IMR-90 (cell line): ENCODE measurements around the gene DISC1. TPM values are rescaled to one million over a fixed set of nuclear protein-coding genes. Genes with fewer than 3 reads are reported as not detected.

Experiments
- ATAC-seq: fragments of 200-7000 bp; cut with Tn5 transposase; 2 replicates; pipeline ENCODE4 v1.9.1; 2020; ENCODE audit warnings: low read depth, mild to moderate bottlenecking, moderate library complexity
- BruUV-seq: library from RNA; stranded (reverse); fragments of 400-500 nt; replicated peaks from 2 replicates; lab custom pipeline; 2021; lab: Mats Ljungman, UMichigan
- CTCF ChIA-PET: fragments of 300-600 bp; formaldehyde crosslinking; extraction: SDS; loops from one replicate; lab custom pipeline; 2021; ENCODE audit warnings: antibody characterized with exemption; lab: Yijun Ruan, JAX
- POLR2A ChIA-PET: fragments of 300-600 bp; sonication (Branson Sonifier 250); formaldehyde crosslinking; loops from one replicate; lab custom pipeline; 2022; ENCODE audit warnings: antibody characterized with exemption; ENCODE audit not compliant: unreplicated experiment; lab: Charles Lee
- DNase-seq: peaks from one replicate; pipeline ENCODE4 v3.0.0; 2013
- H2AFZ ChIP-seq: replicated peaks from 2 replicates; pipeline ENCODE3; 2013; ENCODE audit warnings: low read length, mild to moderate bottlenecking; ENCODE audit not compliant: poor library complexity
- H2AK5ac ChIP-seq: 2 replicates; pipeline ENCODE4 v1.6.1; 2013; ENCODE audit warnings: low read depth, low read length, inconsistent platforms
- H2AK9ac ChIP-seq: replicated peaks from 2 replicates; pipeline ENCODE3; 2013; ENCODE audit warnings: mild to moderate bottlenecking, low read depth, low read length, moderate library complexity; ENCODE audit not compliant: poor library complexity
- H2BK120ac ChIP-seq: 2 replicates; pipeline ENCODE4 v1.6.1; 2013; ENCODE audit warnings: low read depth, low read length, inconsistent platforms
- H2BK15ac ChIP-seq: 3 replicates; pipeline ENCODE4 v1.6.1; 2013; ENCODE audit warnings: low read depth, low read length, inconsistent platforms
- H2BK20ac ChIP-seq: 2 replicates; pipeline ENCODE4 v1.6.1; 2013; ENCODE audit warnings: low read depth, mild to moderate bottlenecking, inconsistent platforms, low read length, moderate library complexity
- H2BK5ac ChIP-seq: 2 replicates; pipeline ENCODE4 v1.6.1; 2013; ENCODE audit warnings: mild to moderate bottlenecking, low read depth, low read length, inconsistent platforms; ENCODE audit not compliant: poor library complexity, severe bottlenecking
- H3K14ac ChIP-seq: replicated peaks from 2 replicates; pipeline ENCODE4 v1.6.1; 2013; ENCODE audit warnings: low read depth, low read length, inconsistent platforms
- H3K18ac ChIP-seq: 2 replicates; pipeline ENCODE4 v1.6.1; 2013; ENCODE audit warnings: low read depth, low read length, control low read depth
- H3K23ac ChIP-seq: 2 replicates; pipeline ENCODE4 v1.6.1; 2013; ENCODE audit warnings: low read depth, low read length, inconsistent platforms
- H3K27ac ChIP-seq: 2 replicates; pipeline ENCODE4 v1.5.1; 2013; ENCODE audit warnings: mild to moderate bottlenecking, control low read depth, low read length; ENCODE audit not compliant: insufficient read depth
- H3K27me3 ChIP-seq: 2 replicates; pipeline ENCODE4 v1.6.1; 2013; ENCODE audit warnings: low read length; ENCODE audit not compliant: control insufficient read depth, insufficient read depth
- H3K36me3 ChIP-seq: 2 replicates; pipeline ENCODE4 v1.6.1; 2013; ENCODE audit warnings: low read length, mixed read lengths; ENCODE audit not compliant: control insufficient read depth, insufficient read depth
- H3K4ac ChIP-seq: 2 replicates; pipeline ENCODE4 v1.6.1; 2013; ENCODE audit warnings: low read depth, low read length, inconsistent platforms
- H3K4me1 ChIP-seq: 2 replicates; pipeline ENCODE4 v1.6.1; 2013; ENCODE audit warnings: low read length, mixed read lengths; ENCODE audit not compliant: control insufficient read depth, insufficient read depth
- H3K4me2 ChIP-seq: 2 replicates; pipeline ENCODE4 v1.6.1; 2013; ENCODE audit warnings: low read depth, mild to moderate bottlenecking, control low read depth, low read length, moderate library complexity
- H3K4me3 ChIP-seq: 2 replicates; pipeline ENCODE4 v1.5.1; 2013; ENCODE audit warnings: low read depth, mild to moderate bottlenecking, control low read depth, low read length, moderate library complexity; ENCODE audit not compliant: insufficient read depth
- H3K56ac ChIP-seq: 2 replicates; pipeline ENCODE4 v1.6.1; 2013; ENCODE audit warnings: low read length, inconsistent platforms; ENCODE audit not compliant: insufficient read depth; ENCODE audit errors: extremely low read depth
- H3K79me1 ChIP-seq, 2 experiments: 2 replicates each; pipeline ENCODE4 v1.6.1; 2013; ENCODE audit warnings: low read length in 2 of 2, inconsistent platforms in 1 of 2, low read depth in 1 of 2
- H3K9ac ChIP-seq: 2 replicates; pipeline ENCODE4 v1.6.1; 2013; ENCODE audit warnings: low read depth, low read length, control low read depth
- H3K9me1 ChIP-seq: 2 replicates; pipeline ENCODE4 v1.6.1; 2013; ENCODE audit warnings: low read length, inconsistent platforms; ENCODE audit not compliant: insufficient read depth
- H3K9me3 ChIP-seq: 2 replicates; pipeline ENCODE4 v1.6.1; 2013; ENCODE audit warnings: low read length; ENCODE audit not compliant: control insufficient read depth, insufficient read depth
- H4K20me1 ChIP-seq: 2 replicates; pipeline ENCODE4 v1.6.1; 2013; ENCODE audit warnings: low read length, inconsistent platforms; ENCODE audit not compliant: insufficient read depth
- H4K5ac ChIP-seq: 2 replicates; pipeline ENCODE4 v1.6.1; 2013; ENCODE audit warnings: mild to moderate bottlenecking, low read depth, low read length, control low read depth
- H4K8ac ChIP-seq, 2 experiments: 2 replicates each; pipeline ENCODE4 v1.6.1; 2013; ENCODE audit warnings: low read depth in 2 of 2, low read length in 2 of 2, control low read depth in 1 of 2, inconsistent platforms in 1 of 2
- H4K91ac ChIP-seq: 2 replicates; pipeline ENCODE4 v1.6.1; 2013; ENCODE audit warnings: low read depth, low read length, inconsistent platforms; ENCODE audit not compliant: insufficient read depth
- BHLHE40 ChIP-seq: fragments of 150-350 bp; IDR thresholded peaks from 2 replicates; pipeline ENCODE4 v1.6.1; 2016; ENCODE audit warnings: mild to moderate bottlenecking, low read depth, low read length
- CEBPB ChIP-seq: IDR thresholded peaks from 2 replicates; pipeline ENCODE4 v1.6.1; 2012; ENCODE audit warnings: low read depth, low read length, improper control_type of control experiment
- CHD1 ChIP-seq: IDR thresholded peaks from 2 replicates; pipeline ENCODE4 v1.6.1; 2012; ENCODE audit warnings: low read depth, low read length, improper control_type of control experiment
- MAFK ChIP-seq: IDR thresholded peaks from 2 replicates; pipeline ENCODE4 v1.6.1; 2012; ENCODE audit warnings: low read depth, low read length, improper control_type of control experiment
- MAZ ChIP-seq: IDR thresholded peaks from 2 replicates; pipeline ENCODE4 v1.6.1; 2012; ENCODE audit warnings: low read depth, mild to moderate bottlenecking, low read length, improper control_type of control experiment, moderate library complexity, borderline replicate concordance
- MXI1 ChIP-seq: IDR thresholded peaks from 2 replicates; pipeline ENCODE4 v1.6.1; 2012; ENCODE audit warnings: low read depth, mild to moderate bottlenecking, low read length, moderate library complexity, borderline replicate concordance
- NFE2L2 ChIP-seq: fragments of 150-350 bp; IDR thresholded peaks from 2 replicates; pipeline ENCODE4 v1.6.1; 2016; ENCODE audit warnings: low read depth, mild to moderate bottlenecking, low read length
- POLR2A ChIP-seq: IDR thresholded peaks from 2 replicates; pipeline ENCODE4 v1.6.1; 2012; ENCODE audit warnings: mild to moderate bottlenecking, low read depth, low read length
- RAD21 ChIP-seq: IDR thresholded peaks from 2 replicates; pipeline ENCODE4 v1.6.1; 2012; ENCODE audit warnings: low read length, improper control_type of control experiment
- RCOR1 ChIP-seq: IDR thresholded peaks from 2 replicates; pipeline ENCODE4 v1.6.1; 2012; ENCODE audit warnings: mild to moderate bottlenecking, low read length, improper control_type of control experiment; ENCODE audit not compliant: insufficient replicate concordance
- RFX5 ChIP-seq: IDR thresholded peaks from 2 replicates; pipeline ENCODE4 v1.8.0; 2012; ENCODE audit warnings: low read depth, mild to moderate bottlenecking, low read length, moderate library complexity
- SMC3 ChIP-seq: fragments of 150-350 bp; IDR thresholded peaks from 2 replicates; pipeline ENCODE4 v1.6.1; 2016; ENCODE audit warnings: low read depth, mild to moderate bottlenecking, antibody characterized with exemption, low read length, moderate library complexity
- WGBS, 2 experiments: methylation state at CpG; one replicate each; pipeline versions ENCODE4 v1.1.5 to v1.1.7; 2013; ENCODE audit warnings: missing lambda C conversion rate in 2 of 2; ENCODE audit not compliant: insufficient read length in 1 of 2; ENCODE audit errors: extremely low coverage in 2 of 2; 5-methylcytosine and 5-hydroxymethylcytosine counted together
- dilution Hi-C: fragments of 300-500 bp; cut with HindIII; formaldehyde crosslinking; loops from one replicate; pipeline ENCODE4 v1.14.3; 2018; ENCODE audit warnings: low sequenced_read_pairs; ENCODE audit not compliant: unreplicated experiment
- in situ Hi-C: fragments of 300-500 bp; cut with MboI; formaldehyde crosslinking; loops from 3 replicates; pipeline ENCODE4 v1.14.3; 2019; ENCODE audit warnings: low sequenced_read_pairs, inconsistent platforms, mixed read lengths
- intact Hi-C: fragments of 100-400 bp; cut with micrococcal nuclease; formaldehyde crosslinking; loops from 2 replicates; pipeline ENCODE4 v1.10.0; 2022
- polyA plus RNA-seq, 3 experiments: library from polyadenylated mRNA; depleted of rRNA; stranded (reverse); fragments of >200 nt; gene quantifications; 2 replicates each; pipeline ENCODE4 v1.2.3, GENCODE V29; 2012; ENCODE audit warnings: low replicate concordance in 1 of 3
- total RNA-seq: library from RNA; depleted of rRNA; stranded (reverse); fragments of >200 nt; gene quantifications from 2 replicates; pipeline ENCODE4 v1.2.3, GENCODE V29; 2012
- TF ChIP-seq, protein P1 (sequence below): fragments of 150-350 bp; IDR thresholded peaks from 2 replicates; pipeline ENCODE4 v1.6.1; 2017; ENCODE audit warnings: mild to moderate bottlenecking, antibody characterized with exemption, low read length, low read depth
- TF ChIP-seq, protein P2 (sequence below): conservative IDR thresholded peaks from 2 replicates; pipeline ENCODE4 v1.5.1; 2012; ENCODE audit warnings: mild to moderate bottlenecking, low read depth, low read length, improper control_type of control experiment
- TF ChIP-seq, protein P3 (sequence below): fragments of 150-350 bp; IDR thresholded peaks from 2 replicates; pipeline ENCODE4 v1.6.1; 2016; ENCODE audit warnings: low read depth, mild to moderate bottlenecking, low read length, moderate library complexity, borderline replicate concordance

Gene DISC1
- total and polyA plus RNA-seq, 2 of the 4 experiments (the other 2 are of a cell fraction), result 2.2 to 7.0 TPM

DNA sequence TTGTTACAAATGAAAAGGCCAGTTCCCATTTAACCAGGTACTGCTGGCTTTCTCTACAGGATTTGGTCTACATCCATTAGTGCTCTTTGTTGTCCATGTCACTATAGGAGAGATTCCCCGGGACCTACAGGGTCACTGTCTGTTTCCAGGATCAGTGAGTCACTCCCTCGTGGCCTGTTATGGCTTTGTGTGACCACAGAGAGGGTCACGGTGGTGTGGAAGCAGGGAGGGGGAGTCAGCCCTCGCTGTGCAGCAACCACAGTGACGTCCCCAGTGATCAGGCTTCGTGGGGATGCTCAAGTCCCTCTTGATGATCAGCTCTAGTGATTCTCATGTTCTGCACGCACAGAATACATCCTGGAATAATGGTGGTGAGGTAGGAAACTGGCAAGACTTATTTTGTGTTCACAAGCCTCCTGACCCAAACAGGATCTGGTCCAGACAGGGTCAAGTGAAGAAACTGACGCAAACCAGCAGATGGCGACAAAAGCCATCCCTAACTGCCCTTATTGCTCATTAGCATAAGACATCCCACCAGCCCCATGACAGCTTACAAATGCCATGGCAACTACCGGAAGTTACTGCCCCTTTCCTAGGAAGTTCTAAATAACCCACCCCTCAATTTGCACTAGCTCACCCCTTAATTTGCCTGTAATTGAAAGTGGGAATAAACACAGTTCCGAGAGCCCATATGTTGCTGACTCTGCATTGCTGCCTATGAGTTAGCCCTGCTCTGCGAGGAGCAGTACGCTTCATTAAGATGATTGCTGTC is 98.5 kb downstream of the DISC1 start:
- H4K91ac ChIP-seq, result no peak overlapping the region
- ChIA-PET POLR2A (no interaction called here), CTCF (no interaction called here)
- no peak overlapping the region for H2AK9ac ChIP-seq
- dilution Hi-C loops, result no loop called here
- no peak overlapping the region for H4K5ac ChIP-seq
- no peak overlapping the region for H2AK5ac ChIP-seq
- no peak overlapping the region for H2BK20ac ChIP-seq
- DNase-seq (peak; percentile 36), ATAC-seq (peak; percentile 40; the same call in 1 of the 2 replicates)
- H2BK5ac ChIP-seq, result no peak overlapping the region
- no peak overlapping the region for H3K18ac ChIP-seq
- peaks cover 3% of the 10 kb centered on the region; the same call in 1 of the 2 replicates for H3K9me1 ChIP-seq
- no peaks in the 10 kb centered on the region for H3K4me1 ChIP-seq
- no peak overlapping the region for H3K14ac ChIP-seq
- H3K4me2 ChIP-seq, result no peak overlapping the region
- in situ Hi-C loops, result no loop called here
- H2BK120ac ChIP-seq, result no peak overlapping the region
- no peaks in the 10 kb centered on the region for H3K36me3 ChIP-seq
- BruUV-seq, result no TSS peak
- H3K23ac ChIP-seq, result no peak overlapping the region
- no peaks in the 10 kb centered on the region for H3K79me1 ChIP-seq
- no peak overlapping the region for H2BK15ac ChIP-seq
- no peak overlapping the region for H3K9ac ChIP-seq
- no peaks in the 10 kb centered on the region for H3K27me3 ChIP-seq
- 95% methylated on average over 6 of the region's 13 CpGs; no CpG with 5 or more reads in 1 of the 2 experiments for WGBS, 2 experiments
- no peaks in the 10 kb centered on the region for H4K20me1 ChIP-seq
- H2AFZ ChIP-seq, result peak overlapping the region; percentile 40
- no peak overlapping the region for H3K56ac ChIP-seq
- H3K27ac ChIP-seq, result no peak overlapping the region
- peak overlapping the region; percentile 17; the same call in 1 of the 2 replicates for H3K4ac ChIP-seq
- H3K4me3 ChIP-seq, result no peak overlapping the region
- intact Hi-C loops, result no loop called here
- no peak overlapping the region for H4K8ac ChIP-seq
- no peaks in the 10 kb centered on the region for H3K9me3 ChIP-seq
- TF ChIP-seq MAFK (0 out of 2 replicates have a peak, but pooled peaks have one; percentile 13), MAZ (no peak), NFE2L2 (no peak), RCOR1 (no peak), MXI1 (no peak), CEBPB (no peak), BHLHE40 (no peak), SMC3 (no peak), POLR2A (no peak), RFX5 (no peak), CHD1 (no peak), RAD21 (peak; percentile 43; the same call in 1 of the 2 replicates)
- TF ChIP-seq, protein P1, sequence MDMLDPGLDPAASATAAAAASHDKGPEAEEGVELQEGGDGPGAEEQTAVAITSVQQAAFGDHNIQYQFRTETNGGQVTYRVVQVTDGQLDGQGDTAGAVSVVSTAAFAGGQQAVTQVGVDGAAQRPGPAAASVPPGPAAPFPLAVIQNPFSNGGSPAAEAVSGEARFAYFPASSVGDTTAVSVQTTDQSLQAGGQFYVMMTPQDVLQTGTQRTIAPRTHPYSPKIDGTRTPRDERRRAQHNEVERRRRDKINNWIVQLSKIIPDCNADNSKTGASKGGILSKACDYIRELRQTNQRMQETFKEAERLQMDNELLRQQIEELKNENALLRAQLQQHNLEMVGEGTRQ, result no peak
- TF ChIP-seq, protein P2, sequence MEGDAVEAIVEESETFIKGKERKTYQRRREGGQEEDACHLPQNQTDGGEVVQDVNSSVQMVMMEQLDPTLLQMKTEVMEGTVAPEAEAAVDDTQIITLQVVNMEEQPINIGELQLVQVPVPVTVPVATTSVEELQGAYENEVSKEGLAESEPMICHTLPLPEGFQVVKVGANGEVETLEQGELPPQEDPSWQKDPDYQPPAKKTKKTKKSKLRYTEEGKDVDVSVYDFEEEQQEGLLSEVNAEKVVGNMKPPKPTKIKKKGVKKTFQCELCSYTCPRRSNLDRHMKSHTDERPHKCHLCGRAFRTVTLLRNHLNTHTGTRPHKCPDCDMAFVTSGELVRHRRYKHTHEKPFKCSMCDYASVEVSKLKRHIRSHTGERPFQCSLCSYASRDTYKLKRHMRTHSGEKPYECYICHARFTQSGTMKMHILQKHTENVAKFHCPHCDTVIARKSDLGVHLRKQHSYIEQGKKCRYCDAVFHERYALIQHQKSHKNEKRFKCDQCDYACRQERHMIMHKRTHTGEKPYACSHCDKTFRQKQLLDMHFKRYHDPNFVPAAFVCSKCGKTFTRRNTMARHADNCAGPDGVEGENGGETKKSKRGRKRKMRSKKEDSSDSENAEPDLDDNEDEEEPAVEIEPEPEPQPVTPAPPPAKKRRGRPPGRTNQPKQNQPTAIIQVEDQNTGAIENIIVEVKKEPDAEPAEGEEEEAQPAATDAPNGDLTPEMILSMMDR, result peak; percentile 38
- TF ChIP-seq, protein P3, sequence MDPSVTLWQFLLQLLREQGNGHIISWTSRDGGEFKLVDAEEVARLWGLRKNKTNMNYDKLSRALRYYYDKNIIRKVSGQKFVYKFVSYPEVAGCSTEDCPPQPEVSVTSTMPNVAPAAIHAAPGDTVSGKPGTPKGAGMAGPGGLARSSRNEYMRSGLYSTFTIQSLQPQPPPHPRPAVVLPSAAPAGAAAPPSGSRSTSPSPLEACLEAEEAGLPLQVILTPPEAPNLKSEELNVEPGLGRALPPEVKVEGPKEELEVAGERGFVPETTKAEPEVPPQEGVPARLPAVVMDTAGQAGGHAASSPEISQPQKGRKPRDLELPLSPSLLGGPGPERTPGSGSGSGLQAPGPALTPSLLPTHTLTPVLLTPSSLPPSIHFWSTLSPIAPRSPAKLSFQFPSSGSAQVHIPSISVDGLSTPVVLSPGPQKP, result no peak
